ENCODE results near the gene SAMM50.

Gene SAMM50

DNA sequence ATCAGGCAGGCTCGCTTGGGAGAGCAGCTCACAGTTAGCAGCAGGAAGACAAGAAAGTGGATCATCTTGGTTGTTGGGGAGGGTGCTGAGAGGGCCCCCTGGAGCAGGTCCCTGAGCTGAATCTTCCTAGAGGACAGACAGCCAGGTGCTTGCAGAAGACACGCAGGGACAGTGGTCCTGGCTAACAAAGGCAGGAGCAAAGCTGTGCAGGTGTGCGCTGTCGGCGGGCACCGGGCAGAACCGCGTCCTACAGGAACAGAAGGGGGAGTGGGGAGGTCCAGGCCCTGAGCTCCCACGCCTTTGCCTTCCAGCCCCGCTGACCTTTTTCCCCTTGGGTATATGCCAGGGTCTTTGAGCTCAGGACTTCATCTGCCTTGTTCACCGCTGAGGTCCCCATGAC, 38.8 kb downstream of the SAMM50 start:
- CTCF ChIA-PET = interaction anchor here (0.7 to 1.8 kb wide), 11 partner anchors 15 to 633 kb away, joined by 3 to 16 read pairs (median 3); no protein-coding TSS in a partner anchor
- POLR2A ChIA-PET = interaction anchor here (1.0 kb wide), 1 partner anchor 54 kb away, joined by 3 read pairs; no protein-coding TSS in a partner anchor

DNA sequence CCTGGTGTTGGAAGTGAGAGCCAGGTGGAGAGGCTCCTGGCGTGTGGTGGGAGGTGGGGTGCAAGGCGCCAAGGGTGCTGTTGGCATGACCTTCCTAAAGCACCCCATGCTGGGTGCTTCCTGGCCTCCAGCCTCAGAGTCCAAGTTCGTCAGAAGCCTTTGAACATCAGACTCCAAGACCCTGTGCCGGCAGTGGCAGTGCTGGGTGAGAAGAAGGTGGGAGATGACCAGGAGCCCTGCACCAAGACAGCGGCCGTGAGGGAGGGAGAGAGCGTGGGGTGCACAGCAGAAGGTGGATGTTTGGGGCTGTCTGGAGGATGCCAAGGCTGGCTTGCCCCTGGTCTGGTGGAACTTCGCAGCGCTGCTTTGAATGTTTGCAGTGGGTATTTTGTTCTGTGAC, 39.2 kb downstream of the SAMM50 start:
- CTCF ChIA-PET = interaction anchor here (0.7 to 1.7 kb wide), 4 partner anchors 48 to 631 kb away, joined by 3 to 7 read pairs (median 4); no protein-coding TSS in a partner anchor
- POLR2A ChIA-PET = interaction anchor here (1.0 kb wide), 1 partner anchor 54 kb away, joined by 3 read pairs; no protein-coding TSS in a partner anchor
- DNase-seq (ENCODE audit: extremely low spot score) = no peak
- TF ChIP-seq, protein P1, sequence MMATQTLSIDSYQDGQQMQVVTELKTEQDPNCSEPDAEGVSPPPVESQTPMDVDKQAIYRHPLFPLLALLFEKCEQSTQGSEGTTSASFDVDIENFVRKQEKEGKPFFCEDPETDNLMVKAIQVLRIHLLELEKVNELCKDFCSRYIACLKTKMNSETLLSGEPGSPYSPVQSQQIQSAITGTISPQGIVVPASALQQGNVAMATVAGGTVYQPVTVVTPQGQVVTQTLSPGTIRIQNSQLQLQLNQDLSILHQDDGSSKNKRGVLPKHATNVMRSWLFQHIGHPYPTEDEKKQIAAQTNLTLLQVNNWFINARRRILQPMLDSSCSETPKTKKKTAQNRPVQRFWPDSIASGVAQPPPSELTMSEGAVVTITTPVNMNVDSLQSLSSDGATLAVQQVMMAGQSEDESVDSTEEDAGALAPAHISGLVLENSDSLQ (IDR thresholded peaks at IDR 0.05) = no peak
- TF ChIP-seq NFRKB (IDR thresholded peaks at IDR 0.05) (no peak), FOXA1 (IDR thresholded peaks at IDR 0.05) (no peak), LEF1 (IDR thresholded peaks at IDR 0.05; ENCODE audit: borderline replicate concordance) (no peak), BHLHE40 (IDR thresholded peaks at IDR 0.05; ENCODE audit: borderline replicate concordance) (no peak), ELF4 (IDR thresholded peaks at IDR 0.05) (no peak), SP1 (IDR thresholded peaks at IDR 0.05) (no peak), CTBP1 (IDR thresholded peaks at IDR 0.05; ENCODE audit: borderline replicate concordance) (no peak), ZNF384 (IDR thresholded peaks at IDR 0.05) (no peak), HDGF (IDR thresholded peaks at IDR 0.05; ENCODE audit: borderline replicate concordance) (no peak), SUZ12 (IDR thresholded peaks at IDR 0.05) (no peak), ARNT (IDR thresholded peaks at IDR 0.05) (no peak), TARDBP (IDR thresholded peaks at IDR 0.05) (no peak), FOXM1 (IDR thresholded peaks at IDR 0.05; ENCODE audit: borderline replicate concordance) (no peak), FOXK2 (IDR thresholded peaks at IDR 0.05) (no peak), L3MBTL2 (conservative IDR thresholded peaks at IDR 0.05) (no peak)

More for the DNA sequence above, 38.8 kb downstream of the SAMM50 start:
- TF ChIP-seq HDGF (IDR thresholded peaks at IDR 0.05; ENCODE audit: borderline replicate concordance) (no peak), L3MBTL2 (conservative IDR thresholded peaks at IDR 0.05) (no peak), FOXK2 (IDR thresholded peaks at IDR 0.05) (no peak), SUZ12 (IDR thresholded peaks at IDR 0.05) (no peak), FOXA1 (IDR thresholded peaks at IDR 0.05) (no peak), CTBP1 (IDR thresholded peaks at IDR 0.05; ENCODE audit: borderline replicate concordance) (no peak), TARDBP (IDR thresholded peaks at IDR 0.05) (no peak)
- TF ChIP-seq, protein P1 (IDR thresholded peaks at IDR 0.05) = no peak
- no peak for DNase-seq (ENCODE audit: extremely low spot score)

DNA sequence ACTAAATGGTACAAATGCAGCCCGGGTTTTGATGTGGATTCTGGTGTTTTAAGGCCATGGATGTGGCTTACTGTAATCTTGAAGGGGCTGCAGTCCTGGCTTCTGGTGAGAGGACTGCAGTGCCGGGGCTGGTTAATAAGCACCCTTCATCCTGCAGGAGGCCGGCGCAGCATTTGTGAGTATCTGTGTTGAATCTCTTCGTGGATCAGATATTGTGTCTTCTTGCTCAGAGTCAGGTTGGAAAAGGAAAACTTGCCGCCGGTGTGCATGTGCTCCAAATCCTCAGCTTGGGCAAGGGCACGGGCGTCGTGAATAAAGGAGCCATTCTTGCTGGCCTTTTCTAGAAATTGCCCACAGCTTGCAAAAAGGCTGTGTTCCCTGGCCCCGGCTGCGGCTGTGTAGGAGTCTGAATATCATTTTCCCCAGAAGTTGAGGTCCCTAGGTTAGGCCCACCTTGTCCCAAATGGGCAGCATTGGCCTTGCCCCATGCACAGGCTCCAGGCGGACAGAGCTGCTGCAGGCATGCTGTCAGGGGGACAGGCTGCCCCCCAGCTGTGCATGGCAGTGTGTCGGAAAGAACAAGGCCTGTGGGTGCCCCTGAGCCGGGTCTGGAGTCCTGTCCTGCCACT, 39.9 kb downstream of the SAMM50 start:
- CTCF ChIA-PET = interaction anchor here (0.6 kb wide), 1 partner anchor 17 kb away, joined by 3 read pairs; no protein-coding TSS in a partner anchor
- POLR2A ChIA-PET = no interaction called here
- TF ChIP-seq LEF1 (IDR thresholded peaks at IDR 0.05; ENCODE audit: borderline replicate concordance) (no peak), FOXM1 (IDR thresholded peaks at IDR 0.05; ENCODE audit: borderline replicate concordance) (no peak), TARDBP (IDR thresholded peaks at IDR 0.05) (no peak), L3MBTL2 (conservative IDR thresholded peaks at IDR 0.05) (no peak), BHLHE40 (IDR thresholded peaks at IDR 0.05; ENCODE audit: borderline replicate concordance) (no peak), SP1 (IDR thresholded peaks at IDR 0.05) (no peak), NFRKB (IDR thresholded peaks at IDR 0.05) (no peak), CTBP1 (IDR thresholded peaks at IDR 0.05; ENCODE audit: borderline replicate concordance) (no peak), ZNF384 (IDR thresholded peaks at IDR 0.05) (no peak), SUZ12 (IDR thresholded peaks at IDR 0.05) (no peak), HDGF (IDR thresholded peaks at IDR 0.05; ENCODE audit: borderline replicate concordance) (no peak), FOXA1 (IDR thresholded peaks at IDR 0.05) (no peak), ARNT (IDR thresholded peaks at IDR 0.05) (no peak), ELF4 (IDR thresholded peaks at IDR 0.05) (no peak), FOXK2 (IDR thresholded peaks at IDR 0.05) (no peak)
- TF ChIP-seq, protein P1 (IDR thresholded peaks at IDR 0.05) = no peak
- DNase-seq (ENCODE audit: extremely low spot score) = no peak

DNA sequence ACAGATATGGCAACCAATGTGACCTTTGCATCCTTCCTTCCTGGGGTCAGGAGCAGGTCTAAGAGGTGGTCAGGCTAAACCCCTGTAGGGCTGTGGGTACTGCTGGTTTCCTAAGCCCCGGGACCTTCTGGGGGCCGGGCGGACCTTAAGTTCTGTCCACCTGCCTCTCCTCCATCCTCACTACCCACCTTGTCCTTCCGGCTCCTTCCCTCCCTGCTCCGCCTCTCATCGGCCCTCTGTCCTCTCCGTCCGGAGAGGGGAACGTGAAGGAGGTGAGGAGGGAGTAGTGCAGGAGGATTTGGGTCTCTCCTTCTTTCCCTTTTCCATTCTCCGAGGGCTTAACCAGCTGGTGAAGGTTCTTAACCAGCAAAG, 40.5 kb downstream of the SAMM50 start:
- no peak for DNase-seq (ENCODE audit: extremely low spot score)
- ChIA-PET CTCF (interaction anchor here (0.6 kb wide), 1 partner anchor 17 kb away, joined by 3 read pairs; no protein-coding TSS in a partner anchor), POLR2A (no interaction called here)
- TF ChIP-seq FOXK2 (IDR thresholded peaks at IDR 0.05) (no peak), TARDBP (IDR thresholded peaks at IDR 0.05) (no peak), BHLHE40 (IDR thresholded peaks at IDR 0.05; ENCODE audit: borderline replicate concordance) (no peak), FOXM1 (IDR thresholded peaks at IDR 0.05; ENCODE audit: borderline replicate concordance) (no peak), CTBP1 (IDR thresholded peaks at IDR 0.05; ENCODE audit: borderline replicate concordance) (no peak), ZNF384 (IDR thresholded peaks at IDR 0.05) (no peak), ARNT (IDR thresholded peaks at IDR 0.05) (no peak), NFRKB (IDR thresholded peaks at IDR 0.05) (no peak), SP1 (IDR thresholded peaks at IDR 0.05) (no peak), L3MBTL2 (conservative IDR thresholded peaks at IDR 0.05) (no peak), ELF4 (IDR thresholded peaks at IDR 0.05) (no peak)
- TF ChIP-seq, protein P1 (IDR thresholded peaks at IDR 0.05) = no peak

DNA sequence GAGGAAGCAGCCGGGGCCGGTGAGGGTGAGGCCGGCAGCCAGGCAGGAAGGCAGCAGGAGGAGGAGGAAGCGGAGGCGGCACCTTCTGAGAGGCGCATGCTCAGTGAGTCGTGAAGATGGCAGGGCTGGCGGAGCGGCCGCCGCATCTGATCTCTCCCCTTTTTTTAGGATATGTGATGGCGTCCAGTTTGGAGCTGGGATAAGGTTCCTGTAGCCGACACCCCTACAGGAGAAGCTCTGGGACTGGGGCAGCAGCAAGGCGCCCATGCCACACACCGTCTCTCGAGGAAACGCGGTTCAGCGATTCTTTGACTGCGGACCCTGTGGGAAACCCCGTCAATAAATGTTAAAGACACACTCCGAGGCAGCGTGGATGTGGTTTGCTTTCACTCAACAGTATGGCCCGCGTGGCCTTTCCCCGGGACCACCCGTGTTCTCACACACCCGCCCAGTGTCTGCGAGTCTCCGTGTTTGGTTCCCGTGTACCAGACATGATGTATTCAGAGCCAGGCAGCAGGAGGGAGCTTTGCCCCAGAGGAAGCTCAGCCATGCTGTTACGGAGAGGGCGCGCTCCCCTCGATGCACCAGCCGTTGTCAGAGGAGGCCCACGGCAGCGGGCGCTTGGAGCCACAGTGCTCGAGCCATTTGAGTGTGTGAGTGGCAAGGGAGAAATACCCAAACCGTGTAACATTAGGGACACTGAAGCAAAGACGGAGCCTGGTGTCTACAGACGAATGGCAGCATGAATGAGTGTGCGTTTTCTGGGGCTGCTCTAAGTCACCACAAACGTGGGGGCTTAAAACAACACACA, 41.1 kb downstream of the SAMM50 start:
- CTCF ChIA-PET = no interaction called here
- no peak for TF ChIP-seq ARNT (IDR thresholded peaks at IDR 0.05)
- TF ChIP-seq TARDBP (IDR thresholded peaks at IDR 0.05) = no peak
- no peak for TF ChIP-seq BHLHE40 (IDR thresholded peaks at IDR 0.05; ENCODE audit: borderline replicate concordance)
- TF ChIP-seq FOXM1 (IDR thresholded peaks at IDR 0.05; ENCODE audit: borderline replicate concordance) = no peak
- no peak for TF ChIP-seq ZNF384 (IDR thresholded peaks at IDR 0.05)
- no peak for DNase-seq (ENCODE audit: extremely low spot score)
- POLR2A ChIA-PET = no interaction called here
